ENCODE results near the gene LGR4.

The LGR4 gene

DNA sequence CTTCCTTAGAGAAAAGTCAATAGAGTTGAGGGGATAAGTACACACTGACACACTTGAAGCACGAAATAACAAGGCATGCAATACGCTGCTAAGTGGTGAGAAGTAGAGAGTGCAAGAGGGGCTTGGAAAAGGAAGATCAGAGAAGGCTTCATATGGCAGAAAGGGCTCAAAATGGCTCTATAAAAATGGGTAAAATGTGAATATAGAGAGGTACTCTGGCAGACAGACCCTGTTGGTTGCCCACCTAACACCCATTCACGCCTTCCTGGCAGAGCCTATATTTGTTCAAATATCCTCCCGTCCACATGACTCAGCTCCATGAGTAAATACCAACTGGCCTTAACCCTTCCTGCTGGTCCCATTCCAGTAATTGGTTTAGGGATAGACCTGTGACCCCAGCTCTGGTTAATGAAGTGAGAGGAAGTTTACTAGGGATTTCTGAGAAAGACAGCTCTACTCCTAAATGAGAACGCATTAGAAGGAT lies 70.7 kb downstream of the LGR4 start:
- Histone ChIP-seq H3K9me3 (ENCODE audit: control insufficient read depth, insufficient read depth, low read length) (no peaks in the 10 kb centered on the region), H3K4me1 (ENCODE audit: control insufficient read depth, low read length) (no peaks in the 10 kb centered on the region), H3K27ac (ENCODE audit: low read depth, low read length) (no peak overlapping the region), H3F3A (ENCODE audit: control insufficient read depth, insufficient read depth) (no peaks in the 10 kb centered on the region), H3K36me3 (ENCODE audit: control insufficient read depth, low read length) (no peaks in the 10 kb centered on the region), H3K79me2 (ENCODE audit: control insufficient read depth, low read length) (no peaks in the 10 kb centered on the region), H3K4me3 (ENCODE audit: low read length) (no peak overlapping the region), H3K27me3 (ENCODE audit: control insufficient read depth, low read length) (no peaks in the 10 kb centered on the region), H3K9me2 (replicated peaks; ENCODE audit: control insufficient read depth, low read length) (no peaks in the 10 kb centered on the region), H4K20me1 (ENCODE audit: control insufficient read depth, insufficient read depth, low read depth, low read length) (no peaks in the 10 kb centered on the region), H3K4me2 (ENCODE audit: low read length) (no peak overlapping the region)
- TF ChIP-seq EZH2phosphoT487 (IDR thresholded peaks at IDR 0.05; ENCODE audit: borderline replicate concordance, low read length) (no peak), CTCF (IDR thresholded peaks at IDR 0.05; ENCODE audit: low read depth, low read length, poor library complexity, severe bottlenecking) (no peak)

DNA sequence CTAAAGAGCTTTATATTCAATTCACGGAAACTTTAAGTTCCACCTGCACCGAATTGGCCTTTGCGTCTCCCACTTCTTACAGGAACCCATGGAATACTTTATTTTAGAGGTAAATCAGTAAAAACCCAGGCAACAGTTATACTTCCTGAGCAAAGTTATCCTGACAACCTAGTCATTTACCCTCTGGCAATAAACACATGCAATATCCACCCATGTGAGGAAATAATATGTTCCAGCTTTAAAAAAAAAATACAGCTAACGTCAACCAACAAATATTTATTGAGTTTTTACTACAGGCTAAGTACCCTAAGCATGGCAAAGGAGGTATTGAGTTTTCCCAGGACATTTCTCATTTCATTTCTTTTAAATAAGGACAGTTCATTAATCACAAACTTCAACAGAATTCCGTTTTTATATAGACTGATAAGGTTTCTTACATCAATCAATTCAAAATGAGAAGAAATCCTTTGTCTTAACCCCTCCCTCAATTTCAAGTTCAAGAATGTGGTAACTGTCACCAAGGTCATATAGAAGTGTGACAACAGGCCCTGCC lies 71.2 kb downstream of the LGR4 start:
- Histone ChIP-seq H3K9me3 (ENCODE audit: control insufficient read depth, insufficient read depth, low read length) (no peaks in the 10 kb centered on the region), H3K4me1 (ENCODE audit: control insufficient read depth, low read length) (no peaks in the 10 kb centered on the region), H3K27me3 (ENCODE audit: control insufficient read depth, low read length) (no peaks in the 10 kb centered on the region), H3F3A (ENCODE audit: control insufficient read depth, insufficient read depth) (no peaks in the 10 kb centered on the region), H4K20me1 (ENCODE audit: control insufficient read depth, insufficient read depth, low read depth, low read length) (no peaks in the 10 kb centered on the region), H3K9me2 (replicated peaks; ENCODE audit: control insufficient read depth, low read length) (no peaks in the 10 kb centered on the region), H3K27ac (ENCODE audit: low read depth, low read length) (no peak overlapping the region), H3K36me3 (ENCODE audit: control insufficient read depth, low read length) (no peaks in the 10 kb centered on the region), H3K4me3 (ENCODE audit: low read length) (no peak overlapping the region), H3K79me2 (ENCODE audit: control insufficient read depth, low read length) (no peaks in the 10 kb centered on the region), H3K4me2 (ENCODE audit: low read length) (no peak overlapping the region)
- TF ChIP-seq CTCF (IDR thresholded peaks at IDR 0.05; ENCODE audit: low read depth, low read length, poor library complexity, severe bottlenecking) (no peak), EZH2phosphoT487 (IDR thresholded peaks at IDR 0.05; ENCODE audit: borderline replicate concordance, low read length) (no peak)

DNA sequence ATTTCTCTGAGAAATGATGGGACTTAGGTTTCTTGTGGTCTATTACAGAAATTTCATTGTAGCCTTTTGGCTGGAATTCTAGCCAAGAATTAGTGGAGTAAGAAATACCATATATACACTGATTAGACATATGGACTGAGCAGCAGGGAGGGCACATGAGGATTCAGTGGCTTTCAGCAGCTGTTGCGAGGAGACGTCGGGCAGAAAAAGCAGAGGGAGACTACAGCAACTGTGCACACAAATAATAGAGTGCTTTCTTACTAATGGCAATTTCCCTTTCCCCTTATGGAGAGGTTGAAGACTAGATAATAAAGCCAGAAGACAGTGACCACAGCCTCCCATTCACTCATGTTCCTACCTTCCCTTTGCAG lies 74.2 kb downstream of the LGR4 start:
- no peak overlapping the region for H3K4me3 ChIP-seq (ENCODE audit: low read length)
- H3K79me2 ChIP-seq (ENCODE audit: control insufficient read depth, low read length), result no peaks in the 10 kb centered on the region
- H3K4me1 ChIP-seq (ENCODE audit: control insufficient read depth, low read length), result no peaks in the 10 kb centered on the region
- H3K4me2 ChIP-seq (ENCODE audit: low read length), result no peak overlapping the region
- no peaks in the 10 kb centered on the region for H3K9me2 ChIP-seq (replicated peaks; ENCODE audit: control insufficient read depth, low read length)
- no peak overlapping the region for H3K27ac ChIP-seq (ENCODE audit: low read depth, low read length)
- no peak for TF ChIP-seq CTCF (IDR thresholded peaks at IDR 0.05; ENCODE audit: low read depth, low read length, poor library complexity, severe bottlenecking)
- TF ChIP-seq EZH2phosphoT487 (IDR thresholded peaks at IDR 0.05; ENCODE audit: borderline replicate concordance, low read length), result no peak
- no peaks in the 10 kb centered on the region for H3F3A ChIP-seq (ENCODE audit: control insufficient read depth, insufficient read depth)
- H4K20me1 ChIP-seq (ENCODE audit: control insufficient read depth, insufficient read depth, low read depth, low read length), result no peaks in the 10 kb centered on the region
- H3K27me3 ChIP-seq (ENCODE audit: control insufficient read depth, low read length), result no peaks in the 10 kb centered on the region
- H3K9me3 ChIP-seq (ENCODE audit: control insufficient read depth, insufficient read depth, low read length), result no peaks in the 10 kb centered on the region
- no peaks in the 10 kb centered on the region for H3K36me3 ChIP-seq (ENCODE audit: control insufficient read depth, low read length)

Data from DOHH2 (cell line).